Left lung (tissue), 10 donors: Measurements from ENCODE around the gene RFTN1. TPM values are rescaled to one million over a fixed set of nuclear protein-coding genes. Genes with fewer than 3 reads are reported as not detected.

Experiments
- ATAC-seq: fragments of 200-7000 bp; cut with Tn5 transposase; one replicate; pipeline ENCODE4 v1.9.1; 2020; ENCODE audit warnings: moderate library complexity
- DNase-seq, 4 donors: peaks; one replicate each; pipeline ENCODE4 v3.0.0-alpha.2; 2013 to 2020
- H3K27ac ChIP-seq, 2 donors: fragments of 200-600 bp; sonication (generic) in 1 of 2; one replicate each; pipeline versions ENCODE4 v1.5.0 to v1.8.0; 2020 to 2021
- H3K27me3 ChIP-seq, 2 donors: fragments of 200-600 bp; sonication (generic) in 1 of 2; one replicate each; pipeline versions ENCODE4 v1.5.0 to v1.8.0; 2020 to 2021
- H3K36me3 ChIP-seq, 2 donors: fragments of 200-600 bp; sonication (generic) in 1 of 2; one replicate each; pipeline versions ENCODE4 v1.5.0 to v1.8.0; 2020 to 2021
- H3K4me1 ChIP-seq, 2 donors: fragments of 200-600 bp; one replicate each; pipeline ENCODE4 v1.8.0; 2021
- H3K4me3 ChIP-seq, 2 donors: fragments of 200-600 bp; sonication (generic) in 1 of 2; one replicate each; pipeline versions ENCODE4 v1.5.0 to v1.8.0; 2020 to 2021; ENCODE audit warnings: mild to moderate bottlenecking in 1 of 2
- H3K9me3 ChIP-seq, 2 donors: fragments of 200-600 bp; sonication (generic) in 1 of 2; one replicate each; pipeline versions ENCODE4 v1.5.0 to v1.8.0; 2020 to 2021
- CTCF ChIP-seq, 2 donors: fragments of 200-600 bp; sonication (generic) in 1 of 2; IDR thresholded peaks; one replicate each; pipeline versions ENCODE4 v1.5.0 to v1.8.0; 2021; ENCODE audit warnings: antibody characterized with exemption in 2 of 2
- intact Hi-C, 2 donors: fragments of 100-400 bp; cut with DNase I; formaldehyde crosslinking; loops; one replicate each; pipeline versions ENCODE4 v1.11.2 to v1.14.2; 2022
- polyA plus RNA-seq, 6 donors: library from polyadenylated mRNA; unstranded; fragments of 120-200 nt; gene quantifications; one replicate each; pipeline ENCODE4 v1.2.1, GENCODE V29; 2013; ENCODE audit not compliant: insufficient read length in 6 of 6
- total RNA-seq, 2 donors: library from RNA; stranded (reverse); fragmentation: NEBNext Ultra II Directional; extraction: Animal tissue kit (Norgen Biotek cat#: 25700); gene quantifications; one replicate each; pipeline ENCODE4 v1.2.1, GENCODE V29; 2021
- donor health status: DM: no; HTN: yes; CAD: no.
- donor health status: DM: no; HTN: no; CAD: no.

Gene RFTN1
- total and polyA plus RNA-seq, 8 donors = 47.2 to 85.1 (median 67.6) TPM

- intact Hi-C loops = no loop called here
- TF ChIP-seq CTCF (IDR thresholded peaks at IDR 0.05) = no peak
- ATAC-seq (no peak), DNase-seq (no peak)
- Histone ChIP-seq H3K9me3 (no peaks in the 10 kb centered on the region), H3K4me1 (peaks cover 7 to 13% of the 10 kb centered on the region in 2 donors), H3K4me3 (no peak overlapping the region), H3K27ac (no peak overlapping the region), H3K36me3 (peaks cover 0 to 21% of the 10 kb centered on the region in 2 donors), H3K27me3 (no peaks in the 10 kb centered on the region)
Observed at GRCh38 chr3:16433701-16434151, 79.8 kb downstream of the RFTN1 start.

- Histone ChIP-seq H3K27me3 (no peaks in the 10 kb centered on the region), H3K4me3 (no peak overlapping the region), H3K9me3 (no peaks in the 10 kb centered on the region), H3K36me3 (peaks cover 0 to 21% of the 10 kb centered on the region in 2 donors), H3K27ac (no peak overlapping the region), H3K4me1 (peaks cover 8 to 10% of the 10 kb centered on the region in 2 donors)
- no peak for DNase-seq
- intact Hi-C loops = no loop called here
- ATAC-seq = no peak
- TF ChIP-seq CTCF (IDR thresholded peaks at IDR 0.05) = no peak
Observed at GRCh38 chr3:16432714-16433113, 80.8 kb downstream of the RFTN1 start.

GRCh38 chr3:16430717-16431630, 82.5 kb downstream of the RFTN1 start:
- Histone ChIP-seq H3K9me3 (no peaks in the 10 kb centered on the region), H3K4me1 (peaks cover 9 to 15% of the 10 kb centered on the region in 2 donors), H3K4me3 (no peak overlapping the region), H3K36me3 (peaks cover 0 to 21% of the 10 kb centered on the region in 2 donors), H3K27ac (no peak overlapping the region), H3K27me3 (no peaks in the 10 kb centered on the region)
- no peak for DNase-seq
- intact Hi-C loops = no loop called here
- no peak for TF ChIP-seq CTCF (IDR thresholded peaks at IDR 0.05)
- no peak for ATAC-seq

- Histone ChIP-seq H3K9me3 (no peaks in the 10 kb centered on the region), H3K27me3 (no peaks in the 10 kb centered on the region), H3K36me3 (peaks cover 0 to 21% of the 10 kb centered on the region in 2 donors), H3K27ac (peak overlapping the region; percentile 21 to 67), H3K4me3 (no peak overlapping the region), H3K4me1 (peaks cover 9 to 15% of the 10 kb centered on the region in 2 donors)
- intact Hi-C loops = no loop called here
- no peak for TF ChIP-seq CTCF (IDR thresholded peaks at IDR 0.05)
- ATAC-seq (peak; percentile 3), DNase-seq (no peak)
Observed at GRCh38 chr3:16429086-16429485, 84.4 kb downstream of the RFTN1 start.

GRCh38 chr3:16428612-16429011, 84.9 kb downstream of the RFTN1 start:
- Histone ChIP-seq H3K9me3 (no peaks in the 10 kb centered on the region), H3K27me3 (no peaks in the 10 kb centered on the region), H3K4me1 (peaks cover 9 to 15% of the 10 kb centered on the region in 2 donors), H3K36me3 (peaks cover 0 to 17% of the 10 kb centered on the region in 2 donors), H3K4me3 (no peak overlapping the region), H3K27ac (peak overlapping the region; percentile 21 to 74)
- peak; percentile 47 for ATAC-seq
- no peak for TF ChIP-seq CTCF (IDR thresholded peaks at IDR 0.05)
- intact Hi-C loops = no loop called here
- no peak for DNase-seq
